IPS-NIHi11 (cell line): ENCODE measurements around the gene UGT1A7.
"Not testable (repeated sequence)": the region's sequence is repeated elsewhere in the genome, so short reads cannot be mapped to it uniquely, and the experiment has no call there.

Source experiments
- DNase-seq: peaks from one replicate; pipeline ENCODE4 v3.0.0; 2012; ENCODE audit warnings: mixed read lengths, low spot score

Gene UGT1A7

DNA sequence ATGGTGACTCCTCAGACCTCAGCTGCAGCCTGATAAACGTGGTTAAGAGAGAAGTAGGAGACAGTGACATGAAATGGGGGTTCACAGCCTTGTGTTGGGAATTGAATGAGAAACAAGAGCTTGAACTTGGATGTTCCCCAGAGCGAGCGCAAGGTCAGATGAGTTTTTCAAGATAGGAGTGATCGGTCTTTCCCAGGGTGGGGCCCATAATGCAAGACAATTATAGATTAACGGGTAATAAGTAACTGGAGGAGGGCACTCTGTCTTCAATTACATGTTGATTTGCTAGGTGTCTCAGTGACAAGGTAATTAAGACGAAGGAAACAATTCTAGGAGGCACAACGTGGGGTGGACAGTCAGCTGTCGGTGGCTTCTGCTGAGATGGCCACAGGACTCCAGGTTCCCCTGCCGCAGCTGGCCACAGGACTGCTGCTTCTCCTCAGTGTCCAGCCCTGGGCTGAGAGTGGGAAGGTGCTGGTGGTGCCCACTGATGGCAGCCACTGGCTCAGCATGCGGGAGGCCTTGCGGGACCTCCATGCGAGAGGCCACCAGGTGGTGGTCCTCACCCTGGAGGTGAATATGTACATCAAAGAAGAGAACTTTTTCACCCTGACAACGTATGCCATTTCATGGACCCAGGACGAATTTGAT is 31.0 kb downstream of the UGT1A7 start, which contains the start of gene UGT1A5:
Gene UGT1A5, plus strand, starts transcription at position 297 of the 651 bp plus-strand sequence. Its CDS starts 85 bp downstream, at position 382.
- no peak for DNase-seq

DNA sequence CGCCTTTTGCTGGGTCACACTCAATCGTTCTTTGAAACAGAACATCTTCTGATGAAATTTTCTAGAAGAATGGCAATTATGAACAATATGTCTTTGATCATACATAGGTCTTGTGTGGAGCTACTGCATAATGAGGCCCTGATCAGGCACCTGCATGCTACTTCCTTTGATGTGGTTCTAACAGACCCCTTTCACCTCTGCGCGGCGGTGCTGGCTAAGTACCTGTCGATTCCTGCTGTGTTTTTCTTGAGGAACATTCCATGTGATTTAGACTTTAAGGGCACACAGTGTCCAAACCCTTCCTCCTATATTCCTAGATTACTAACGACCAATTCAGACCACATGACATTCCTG is 31.5 kb downstream of the UGT1A7 start:
- DNase-seq, result no peak

DNA sequence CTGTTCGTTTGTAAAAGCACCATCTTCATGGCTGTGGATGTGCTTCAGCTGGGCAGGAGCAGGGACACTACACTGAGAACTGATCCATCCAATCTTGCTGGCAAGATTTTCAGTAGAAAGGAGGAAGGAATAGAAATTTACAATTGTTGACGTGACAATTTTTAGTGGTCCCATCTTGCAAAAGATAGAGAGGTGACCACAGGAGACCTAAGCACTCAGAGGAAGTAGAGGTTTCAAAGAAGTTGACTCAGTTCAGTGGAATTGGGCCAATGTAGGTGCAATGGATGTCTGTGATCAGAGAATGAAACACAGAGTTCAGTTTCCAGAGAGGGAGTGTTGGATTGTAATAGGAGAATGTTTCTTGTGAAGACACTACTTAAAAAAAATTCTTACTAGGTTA is 32.4 kb downstream of the UGT1A7 start:
- DNase-seq, result no peak

DNA sequence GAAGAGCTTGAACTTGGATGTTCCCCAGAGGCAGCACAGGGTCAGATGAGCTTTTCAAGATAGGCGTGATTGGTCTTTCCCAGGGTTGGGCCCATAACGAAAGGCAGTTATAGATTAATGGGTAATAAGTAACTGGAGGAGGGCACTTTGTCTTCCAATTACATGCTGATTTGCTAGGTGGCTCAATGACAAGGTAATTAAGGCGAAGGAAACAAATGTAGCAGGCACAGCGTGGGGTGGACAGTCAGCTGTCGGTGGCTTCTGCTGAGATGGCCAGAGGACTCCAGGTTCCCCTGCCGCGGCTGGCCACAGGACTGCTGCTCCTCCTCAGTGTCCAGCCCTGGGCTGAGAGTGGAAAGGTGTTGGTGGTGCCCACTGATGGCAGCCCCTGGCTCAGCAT is 36.9 kb downstream of the UGT1A7 start, which contains the start of gene UGT1A4:
Gene UGT1A4, plus strand, starts transcription at position 185 of the 400 bp plus-strand sequence. Its CDS starts 85 bp downstream, at position 270.
- DNase-seq, result no peak

DNA sequence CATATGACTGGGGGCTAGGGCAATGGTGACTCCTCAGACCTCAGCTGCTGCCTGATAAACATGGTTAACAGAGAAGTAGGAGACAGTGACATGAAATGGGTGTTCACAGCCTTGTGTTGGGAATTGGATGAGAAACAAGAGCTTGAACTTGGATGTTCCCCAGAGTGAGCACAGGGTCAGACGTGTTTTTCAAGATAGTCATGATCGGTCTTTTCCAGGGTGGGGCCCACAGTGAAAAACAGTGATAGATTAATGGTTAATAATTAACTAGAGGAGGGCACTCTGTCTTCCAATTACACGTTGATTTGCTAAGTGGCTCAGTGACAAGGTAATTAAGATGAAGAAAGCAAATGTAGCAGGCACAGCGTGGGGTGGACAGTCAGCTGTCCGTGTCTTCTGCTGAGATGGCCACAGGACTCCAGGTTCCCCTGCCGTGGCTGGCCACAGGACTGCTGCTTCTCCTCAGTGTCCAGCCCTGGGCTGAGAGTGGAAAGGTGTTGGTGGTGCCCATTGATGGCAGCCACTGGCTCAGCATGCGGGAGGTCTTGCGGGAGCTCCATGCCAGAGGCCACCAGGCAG is 47.1 kb downstream of the UGT1A7 start, which contains the start of gene UGT1A3:
Gene UGT1A3, plus strand, starts transcription at position 320 of the 579 bp plus-strand sequence. Its CDS starts 85 bp downstream, at position 405.
- DNase-seq, result no peak

DNA sequence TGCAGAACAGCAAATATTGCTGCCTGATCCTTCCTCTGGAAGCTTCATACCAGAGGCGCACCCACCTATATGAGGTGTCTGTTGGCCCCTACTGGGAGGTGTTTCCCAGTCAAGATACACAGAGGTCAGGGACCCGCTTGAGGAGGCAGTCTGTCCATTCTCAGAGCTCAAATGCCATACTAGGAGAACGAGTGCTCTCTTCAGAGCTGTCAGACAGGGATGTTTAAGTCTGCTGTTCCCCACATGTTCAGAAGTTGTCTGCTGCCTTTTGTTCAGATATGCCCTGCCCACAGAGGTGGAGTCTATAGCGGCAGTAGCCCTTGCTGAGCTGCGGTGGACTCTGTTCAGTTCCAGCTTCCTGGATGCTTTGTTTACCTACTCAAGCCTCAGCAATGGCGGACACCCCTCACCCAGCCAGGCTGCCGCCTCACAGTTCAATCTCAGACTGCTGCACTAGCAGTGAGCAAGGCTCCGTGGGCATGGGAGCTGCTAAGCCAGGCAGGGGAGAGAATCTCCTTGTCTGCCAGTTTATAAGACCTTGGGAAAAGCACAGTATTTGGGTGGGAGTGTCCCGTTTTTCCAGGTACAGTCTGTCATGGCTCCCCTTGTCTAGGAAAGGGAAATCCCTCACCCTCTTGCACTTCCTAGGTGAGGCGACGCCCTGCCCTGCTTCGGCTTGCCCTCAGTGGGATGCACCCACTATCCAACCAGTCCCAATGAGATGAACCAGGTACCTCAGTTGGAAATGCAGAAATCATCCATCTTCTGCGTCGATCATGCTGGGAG is 55.4 kb downstream of the UGT1A7 start:
- not testable (repeated sequence) for DNase-seq

DNA sequence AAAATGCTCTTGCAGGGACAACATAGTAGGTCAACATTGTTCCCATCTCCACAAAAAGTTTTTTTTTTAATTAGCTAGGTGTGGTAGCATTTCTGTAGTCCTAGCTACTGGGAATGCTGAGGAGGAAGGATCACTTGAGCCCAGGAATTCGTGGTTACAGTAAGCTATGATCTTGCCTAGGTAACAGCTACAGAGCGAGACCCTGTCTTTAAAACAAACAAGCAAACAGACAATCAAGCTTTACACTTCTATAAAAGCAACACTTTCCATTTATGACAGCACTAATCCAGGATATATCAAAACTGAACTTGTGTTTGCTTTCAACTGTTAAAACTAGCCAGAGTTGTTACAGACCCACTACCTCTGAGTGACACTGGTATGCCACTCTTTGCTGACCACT is 59.2 kb downstream of the UGT1A7 start:
- no peak for DNase-seq

DNA sequence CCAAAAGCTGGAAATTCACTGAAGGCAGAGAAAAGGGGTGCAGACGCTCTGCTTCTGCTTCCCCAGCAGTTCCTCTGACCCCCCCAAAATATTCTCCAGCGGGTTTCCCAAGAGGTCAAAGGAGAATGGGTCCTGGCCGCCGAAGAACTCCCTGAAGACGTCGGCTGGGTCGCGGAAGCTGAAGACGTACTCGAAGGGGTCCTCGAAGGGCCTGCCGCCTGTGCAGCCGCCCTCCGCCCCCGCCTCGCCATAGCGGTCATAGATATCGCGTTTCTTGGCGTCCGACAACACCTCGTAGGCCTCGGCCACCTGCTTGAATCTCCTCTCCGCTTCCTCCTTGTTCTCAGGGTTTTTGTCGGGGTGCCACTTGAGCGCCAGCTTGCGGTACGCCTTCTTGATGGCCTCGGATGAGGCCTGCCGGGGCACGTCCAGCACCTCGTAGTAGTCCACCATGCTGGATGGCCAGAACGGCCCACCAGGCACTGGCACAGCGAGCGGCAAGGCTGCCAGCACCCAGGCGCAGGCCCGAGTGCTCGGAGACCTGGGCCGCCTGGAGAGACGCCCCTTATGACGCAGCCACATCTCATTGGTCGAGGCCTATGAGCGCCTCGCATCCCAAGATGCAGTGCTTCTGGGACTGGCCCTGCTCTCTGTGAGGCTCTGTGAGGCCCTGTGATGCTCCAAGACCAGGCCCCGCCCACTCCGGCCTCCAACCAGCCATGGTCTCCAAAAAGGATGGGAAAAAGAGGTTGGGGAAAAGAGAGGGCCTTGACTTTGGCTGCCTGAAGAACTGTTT is 62.0 kb downstream of the UGT1A7 start:
- no peak for DNase-seq

DNA sequence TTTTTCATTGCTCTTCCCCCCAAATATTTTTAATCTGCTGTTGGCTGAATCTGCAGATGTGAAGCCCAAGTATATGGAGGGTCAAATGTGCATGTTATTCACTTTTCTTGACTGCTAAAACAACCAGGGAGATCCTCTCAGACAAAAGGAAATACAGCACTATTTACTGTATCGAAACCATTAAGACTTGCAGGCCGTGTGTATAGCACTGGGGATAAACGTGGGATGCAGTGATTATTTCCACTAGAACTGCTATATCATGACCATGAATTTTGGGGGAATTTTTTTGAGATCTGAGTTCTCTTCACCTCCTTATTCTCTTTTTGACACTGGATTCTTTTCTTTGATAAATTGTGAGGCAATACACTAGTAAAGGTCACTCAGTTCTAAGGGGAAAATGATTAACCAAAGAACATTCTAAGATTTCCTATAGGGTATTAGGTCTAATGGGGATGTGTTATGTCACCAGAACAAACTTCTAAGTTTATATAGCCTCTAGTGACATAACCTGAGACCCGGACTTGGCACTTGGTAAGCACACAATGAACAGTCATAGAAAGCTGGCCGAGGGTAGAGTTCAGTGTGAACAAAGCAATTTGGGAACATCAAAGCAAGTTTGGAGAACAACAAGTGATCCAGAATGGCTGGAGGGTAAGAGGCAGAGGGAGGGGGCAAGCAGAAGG is 63.5 kb downstream of the UGT1A7 start:
- DNase-seq, result no peak

DNA sequence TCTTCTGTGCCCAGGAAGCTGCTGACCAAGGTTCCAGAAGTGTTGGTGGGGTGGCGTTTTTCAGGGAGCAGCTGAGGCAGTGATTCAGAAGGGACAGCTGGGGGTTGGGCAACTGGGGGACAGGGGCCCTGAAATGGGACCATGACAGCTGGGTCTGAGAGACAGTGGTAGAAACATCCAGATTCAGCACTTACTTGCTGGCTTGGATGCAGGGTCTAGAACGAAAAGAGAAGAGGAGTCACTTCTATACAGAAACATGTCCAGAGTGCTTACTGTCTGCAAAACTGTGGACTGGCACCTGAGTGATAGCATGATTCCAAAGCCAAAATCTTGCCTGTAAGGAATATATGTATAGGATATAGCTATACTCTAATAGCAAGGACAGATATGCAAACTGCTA is 64.1 kb downstream of the UGT1A7 start:
- not testable (repeated sequence) for DNase-seq

DNA sequence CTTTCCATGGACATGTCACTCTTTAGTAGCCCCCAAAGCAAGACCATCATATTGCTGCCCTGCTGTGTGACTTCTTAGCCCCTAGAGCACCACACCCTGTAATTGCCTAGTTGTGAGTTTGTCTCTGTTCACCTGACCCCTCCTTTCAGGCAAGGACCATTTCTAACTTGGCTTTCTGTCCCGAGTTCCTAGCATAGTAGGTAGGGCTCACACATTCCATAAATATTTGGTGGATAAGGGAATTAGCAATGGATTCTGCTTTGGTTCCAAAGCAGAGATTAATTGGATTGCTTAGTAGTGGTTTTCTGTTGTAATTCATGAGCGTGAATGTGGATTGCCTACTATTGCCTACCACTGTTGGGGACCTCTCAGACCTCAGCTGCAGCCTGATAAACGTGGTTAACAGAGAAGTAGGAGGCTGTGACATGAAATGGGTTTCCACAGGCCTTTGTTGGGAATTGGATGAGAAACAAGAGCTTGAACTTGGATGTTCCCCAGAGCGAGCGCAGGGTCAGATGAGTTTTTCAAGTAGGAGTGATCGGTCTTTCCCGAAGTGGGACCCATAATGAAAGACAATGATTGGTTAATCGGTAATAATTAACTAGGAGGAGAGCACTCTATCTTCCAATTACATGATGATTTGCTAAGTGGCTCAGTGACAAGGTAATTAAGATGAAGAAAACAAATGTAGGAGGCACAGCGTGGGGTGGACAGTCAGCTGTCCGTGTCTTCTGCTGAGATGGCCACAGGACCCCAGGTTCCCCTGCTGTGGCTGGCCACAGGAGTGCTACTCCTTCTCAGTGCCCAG is 65.0 kb downstream of the UGT1A7 start:
- DNase-seq, result no peak

DNA sequence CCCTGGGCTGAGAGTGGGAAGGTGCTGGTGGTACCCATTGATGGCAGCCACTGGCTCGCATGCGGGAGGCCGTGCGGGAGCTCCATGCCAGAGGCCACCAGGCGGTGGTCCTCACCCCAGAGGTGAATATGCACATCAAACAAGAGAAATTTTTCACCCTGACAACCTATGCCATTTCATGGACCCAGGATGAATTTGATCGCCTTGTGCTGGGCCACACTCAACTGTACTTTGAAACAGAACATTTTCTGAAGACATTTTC is 65.5 kb downstream of the UGT1A7 start:
- no peak for DNase-seq

DNA sequence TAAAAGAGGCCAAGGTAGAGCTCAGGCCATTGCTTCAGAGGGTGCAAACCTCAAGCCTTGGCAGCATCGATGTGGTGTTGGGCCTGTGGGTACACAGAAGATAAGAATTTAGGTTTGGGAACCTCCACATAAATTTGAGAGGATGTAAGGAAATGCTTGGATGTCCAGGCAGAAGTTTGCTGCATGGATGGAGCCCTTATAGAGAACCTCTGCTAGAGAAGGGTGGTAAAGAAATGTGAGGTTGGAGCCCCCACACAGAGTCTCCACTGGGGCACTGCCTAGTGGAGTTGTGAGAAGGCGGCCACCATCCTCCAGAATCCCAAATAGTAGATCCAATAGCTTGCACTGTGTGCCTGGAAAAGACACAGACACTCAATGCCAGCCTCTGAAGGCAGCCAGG is 69.0 kb downstream of the UGT1A7 start:
- not testable (repeated sequence) for DNase-seq

DNA sequence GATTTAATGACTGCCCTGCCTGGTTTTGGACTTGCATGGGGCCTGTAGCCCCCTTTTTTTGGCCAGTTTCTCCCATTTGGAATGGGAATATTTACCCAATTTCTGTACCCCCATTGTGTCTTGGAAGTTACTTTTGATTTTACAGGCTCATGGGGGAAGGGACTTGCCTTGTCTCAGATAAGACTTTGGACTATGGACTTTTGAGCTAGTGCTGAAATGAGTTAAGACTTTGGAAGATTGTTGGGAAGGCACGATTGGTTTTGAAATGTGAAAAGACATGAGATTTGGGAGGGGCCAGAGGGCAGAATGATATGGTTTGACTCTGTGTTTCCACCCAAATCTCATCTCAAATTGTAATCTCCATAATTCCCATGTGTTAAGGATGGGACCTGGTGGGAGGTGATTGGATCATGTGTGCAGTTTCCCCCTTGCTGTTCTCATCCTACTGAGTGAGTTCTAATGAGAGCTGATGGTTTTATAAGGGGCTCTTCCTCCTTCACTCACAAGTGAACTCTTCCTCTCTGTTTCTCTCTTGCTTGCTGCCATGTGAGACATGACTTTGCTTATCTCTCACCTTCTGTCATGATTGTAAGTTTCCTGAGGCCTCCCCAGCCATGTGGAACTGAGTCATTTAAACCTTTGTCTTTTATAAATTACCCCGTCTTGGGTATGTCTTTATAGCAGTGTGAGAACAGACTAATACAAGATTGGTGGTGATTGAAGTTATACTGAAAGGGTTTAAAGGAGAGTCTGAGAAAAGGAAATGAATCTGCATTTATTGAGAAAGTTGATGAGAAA is 69.7 kb downstream of the UGT1A7 start:
- not testable (repeated sequence) for DNase-seq

DNA sequence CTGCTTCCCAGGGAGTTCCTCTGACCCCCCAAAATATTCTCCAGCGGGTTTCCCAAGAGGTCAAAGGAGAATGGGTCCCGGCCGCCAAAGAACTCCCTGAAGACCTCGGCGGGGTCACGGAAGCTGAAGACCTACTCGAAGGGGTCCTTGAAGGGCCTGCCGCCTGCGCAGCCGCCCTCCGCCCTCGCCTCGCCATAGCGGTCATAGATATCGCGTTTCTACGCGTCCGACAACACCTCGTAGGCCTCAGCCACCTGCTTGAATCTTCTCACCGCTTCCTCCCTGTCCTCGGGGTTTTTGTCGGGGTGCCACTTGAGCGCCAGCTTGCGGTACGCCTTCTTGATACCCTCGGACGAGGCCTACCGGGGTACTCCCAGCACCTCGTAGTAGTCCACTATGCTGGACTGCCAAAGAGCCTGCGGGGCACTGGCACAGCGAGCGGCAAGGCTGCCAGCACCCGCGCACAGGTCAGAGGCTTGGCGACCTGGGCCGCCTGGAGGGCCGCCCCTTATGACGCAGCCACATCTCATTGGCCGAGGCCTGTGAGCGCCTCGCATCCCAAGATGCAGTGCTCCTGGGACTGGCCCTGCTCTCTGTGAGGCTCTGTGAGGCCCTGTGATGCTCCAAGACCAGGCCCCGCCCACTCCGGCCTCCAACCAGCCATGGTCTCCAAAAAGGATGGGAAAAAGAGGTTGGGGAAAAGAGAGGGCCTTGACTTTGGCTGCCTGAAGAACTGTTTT is 73.3 kb downstream of the UGT1A7 start:
- DNase-seq, result no peak

DNA sequence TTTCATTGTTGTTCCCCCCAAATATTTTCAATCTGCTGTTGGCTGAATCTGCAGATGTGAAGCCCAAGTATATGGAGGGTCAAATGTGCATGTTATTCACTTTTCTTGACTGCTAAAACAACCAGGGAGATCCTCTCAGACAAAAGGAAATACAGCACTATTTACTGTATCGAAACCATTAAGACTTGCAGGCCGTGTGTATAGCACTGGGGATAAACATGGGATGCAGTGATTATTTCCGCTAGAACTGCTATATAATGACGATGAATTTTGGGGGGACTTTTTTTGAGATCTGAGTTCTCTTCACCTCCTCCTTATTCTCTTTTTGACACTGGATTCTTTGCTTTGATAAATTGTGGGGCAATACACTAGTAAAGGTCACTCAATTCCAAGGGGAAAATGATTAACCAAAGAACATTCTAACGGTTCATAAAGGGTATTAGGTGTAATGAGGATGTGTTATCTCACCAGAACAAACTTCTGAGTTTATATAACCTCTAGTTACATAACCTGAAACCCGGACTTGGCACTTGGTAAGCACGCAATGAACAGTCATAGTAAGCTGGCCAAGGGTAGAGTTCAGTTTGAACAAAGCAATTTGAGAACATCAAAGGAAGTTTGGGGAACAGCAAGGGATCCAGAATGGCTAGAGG is 74.9 kb downstream of the UGT1A7 start:
- DNase-seq, result no peak

DNA sequence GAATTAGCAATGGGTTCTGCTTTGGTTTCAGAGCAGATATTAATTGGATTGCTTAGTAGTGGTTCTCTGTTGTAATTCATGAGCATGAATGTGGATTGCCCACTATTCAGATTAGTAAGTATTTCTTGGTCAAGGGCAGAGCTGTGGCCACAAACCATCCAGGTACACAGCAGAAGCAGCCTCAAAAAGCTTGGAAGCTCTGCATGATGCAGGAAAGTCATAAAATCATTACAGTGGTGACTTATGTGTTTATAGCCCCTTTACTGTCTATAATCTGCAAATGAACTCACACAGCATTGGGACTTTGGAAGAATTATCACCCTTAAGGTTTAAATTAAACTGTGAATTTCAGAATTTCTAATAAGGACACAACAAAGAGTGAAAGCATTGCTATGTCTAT is 76.4 kb downstream of the UGT1A7 start:
- DNase-seq, result no peak

DNA sequence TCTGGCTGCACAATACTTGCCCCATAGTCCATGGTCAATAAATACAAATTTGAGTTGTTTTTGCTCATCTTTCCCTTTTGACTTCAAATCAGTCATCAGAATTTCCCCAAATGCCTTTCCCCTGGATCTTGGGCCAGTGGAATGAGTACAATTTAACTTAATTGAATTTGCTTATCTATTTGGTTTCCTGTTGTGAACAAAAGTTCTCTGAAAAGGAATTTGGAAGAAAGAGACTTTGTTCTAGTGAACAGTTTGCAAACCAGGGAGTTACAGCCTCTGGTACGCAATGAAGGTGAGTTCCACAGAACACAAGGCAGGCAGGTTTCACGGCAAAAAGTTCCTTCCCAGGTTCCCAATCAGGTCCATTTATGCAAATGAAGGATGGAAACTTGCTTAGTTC is 77.1 kb downstream of the UGT1A7 start:
- no peak for DNase-seq

DNA sequence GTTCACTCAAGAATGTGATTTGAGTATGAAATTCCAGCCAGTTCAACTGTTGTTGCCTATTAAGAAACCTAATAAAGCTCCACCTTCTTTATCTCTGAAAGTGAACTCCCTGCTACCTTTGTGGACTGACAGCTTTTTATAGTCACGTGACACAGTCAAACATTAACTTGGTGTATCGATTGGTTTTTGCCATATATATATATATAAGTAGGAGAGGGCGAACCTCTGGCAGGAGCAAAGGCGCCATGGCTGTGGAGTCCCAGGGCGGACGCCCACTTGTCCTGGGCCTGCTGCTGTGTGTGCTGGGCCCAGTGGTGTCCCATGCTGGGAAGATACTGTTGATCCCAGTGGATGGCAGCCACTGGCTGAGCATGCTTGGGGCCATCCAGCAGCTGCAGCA is 78.3 kb downstream of the UGT1A7 start, which contains the start of gene UGT1A1:
Gene UGT1A1, plus strand, starts transcription at position 228 of the 400 bp plus-strand sequence. Its CDS starts 18 bp downstream, at position 246.
- no peak for DNase-seq
